NCI-H69 (cell line): ENCODE data around the gene TRAF4.
"Not testable (repeated sequence)": the region's sequence is repeated elsewhere in the genome, so short reads cannot be mapped to it uniquely, and the experiment has no call there.

ENCODE experiments used
- DNase-seq: peaks from one replicate; lab custom pipeline; 2025; lab: John Stamatoyannopoulos, UW

Gene TRAF4

DNA sequence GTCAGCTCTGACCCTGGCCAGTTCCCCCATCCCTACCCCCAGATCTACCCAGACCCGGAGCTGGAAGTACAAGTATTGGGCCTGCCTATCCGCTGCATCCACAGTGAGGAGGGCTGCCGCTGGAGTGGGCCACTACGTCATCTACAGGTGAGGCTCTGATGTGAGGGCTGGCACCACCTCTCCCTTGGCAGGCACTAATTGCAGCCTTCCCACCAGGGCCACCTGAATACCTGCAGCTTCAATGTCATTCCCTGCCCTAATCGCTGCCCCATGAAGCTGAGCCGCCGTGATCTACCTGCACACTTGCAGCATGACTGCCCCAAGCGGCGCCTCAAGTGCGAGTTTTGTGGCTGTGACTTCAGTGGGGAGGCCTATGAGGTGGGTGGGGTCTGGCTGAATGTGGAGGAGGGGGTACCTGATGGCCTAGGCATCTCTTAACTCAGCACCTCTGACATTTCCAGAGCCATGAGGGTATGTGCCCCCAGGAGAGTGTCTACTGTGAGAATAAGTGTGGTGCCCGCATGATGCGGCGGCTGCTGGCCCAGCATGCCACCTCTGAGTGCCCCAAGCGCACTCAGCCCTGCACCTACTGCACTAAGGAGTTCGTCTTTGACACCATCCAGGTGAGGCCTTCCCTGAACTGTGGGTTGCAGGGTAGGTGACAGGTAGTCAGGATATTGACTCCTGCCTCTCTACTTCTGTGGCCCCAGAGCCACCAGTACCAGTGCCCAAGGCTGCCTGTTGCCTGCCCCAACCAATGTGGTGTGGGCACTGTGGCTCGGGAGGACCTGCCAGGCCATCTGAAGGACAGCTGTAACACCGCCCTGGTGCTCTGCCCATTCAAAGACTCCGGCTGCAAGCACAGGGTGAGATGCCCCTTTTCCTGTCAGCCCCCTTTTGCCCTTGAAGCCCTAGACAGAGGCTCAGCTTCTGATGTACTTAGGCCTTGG is 4.3 kb downstream of the TRAF4 start:
- DNase-seq = no peak

DNA sequence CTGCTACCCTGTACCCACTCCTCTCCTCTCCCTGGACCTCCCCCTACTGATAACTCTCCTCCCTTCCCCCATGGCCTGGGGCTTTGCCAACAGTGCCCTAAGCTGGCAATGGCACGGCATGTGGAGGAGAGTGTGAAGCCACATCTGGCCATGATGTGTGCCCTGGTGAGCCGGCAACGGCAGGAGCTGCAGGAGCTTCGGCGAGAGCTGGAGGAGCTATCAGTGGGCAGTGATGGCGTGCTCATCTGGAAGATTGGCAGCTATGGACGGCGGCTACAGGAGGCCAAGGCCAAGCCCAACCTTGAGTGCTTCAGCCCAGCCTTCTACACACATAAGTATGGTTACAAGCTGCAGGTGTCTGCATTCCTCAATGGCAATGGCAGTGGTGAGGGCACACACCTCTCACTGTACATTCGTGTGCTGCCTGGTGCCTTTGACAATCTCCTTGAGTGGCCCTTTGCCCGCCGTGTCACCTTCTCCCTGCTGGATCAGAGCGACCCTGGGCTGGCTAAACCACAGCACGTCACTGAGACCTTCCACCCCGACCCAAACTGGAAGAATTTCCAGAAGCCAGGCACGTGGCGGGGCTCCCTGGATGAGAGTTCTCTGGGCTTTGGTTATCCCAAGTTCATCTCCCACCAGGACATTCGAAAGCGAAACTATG is 5.2 kb downstream of the TRAF4 start:
- no peak for DNase-seq

DNA sequence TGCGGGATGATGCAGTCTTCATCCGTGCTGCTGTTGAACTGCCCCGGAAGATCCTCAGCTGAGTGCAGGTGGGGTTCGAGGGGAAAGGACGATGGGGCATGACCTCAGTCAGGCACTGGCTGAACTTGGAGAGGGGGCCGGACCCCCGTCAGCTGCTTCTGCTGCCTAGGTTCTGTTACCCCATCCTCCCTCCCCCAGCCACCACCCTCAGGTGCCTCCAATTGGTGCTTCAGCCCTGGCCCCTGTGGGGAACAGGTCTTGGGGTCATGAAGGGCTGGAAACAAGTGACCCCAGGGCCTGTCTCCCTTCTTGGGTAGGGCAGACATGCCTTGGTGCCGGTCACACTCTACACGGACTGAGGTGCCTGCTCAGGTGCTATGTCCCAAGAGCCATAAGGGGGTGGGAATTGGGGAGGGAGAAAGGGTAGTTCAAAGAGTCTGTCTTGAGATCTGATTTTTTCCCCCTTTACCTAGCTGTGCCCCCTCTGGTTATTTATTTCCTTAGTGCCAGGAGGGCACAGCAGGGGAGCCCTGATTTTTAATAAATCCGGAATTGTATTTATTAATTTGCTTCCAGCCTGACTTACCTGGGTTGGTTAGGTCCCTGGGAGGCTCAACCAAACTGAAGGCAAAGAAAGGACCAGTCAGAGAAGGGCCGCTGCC is 5.8 kb downstream of the TRAF4 start:
- DNase-seq = no peak

DNA sequence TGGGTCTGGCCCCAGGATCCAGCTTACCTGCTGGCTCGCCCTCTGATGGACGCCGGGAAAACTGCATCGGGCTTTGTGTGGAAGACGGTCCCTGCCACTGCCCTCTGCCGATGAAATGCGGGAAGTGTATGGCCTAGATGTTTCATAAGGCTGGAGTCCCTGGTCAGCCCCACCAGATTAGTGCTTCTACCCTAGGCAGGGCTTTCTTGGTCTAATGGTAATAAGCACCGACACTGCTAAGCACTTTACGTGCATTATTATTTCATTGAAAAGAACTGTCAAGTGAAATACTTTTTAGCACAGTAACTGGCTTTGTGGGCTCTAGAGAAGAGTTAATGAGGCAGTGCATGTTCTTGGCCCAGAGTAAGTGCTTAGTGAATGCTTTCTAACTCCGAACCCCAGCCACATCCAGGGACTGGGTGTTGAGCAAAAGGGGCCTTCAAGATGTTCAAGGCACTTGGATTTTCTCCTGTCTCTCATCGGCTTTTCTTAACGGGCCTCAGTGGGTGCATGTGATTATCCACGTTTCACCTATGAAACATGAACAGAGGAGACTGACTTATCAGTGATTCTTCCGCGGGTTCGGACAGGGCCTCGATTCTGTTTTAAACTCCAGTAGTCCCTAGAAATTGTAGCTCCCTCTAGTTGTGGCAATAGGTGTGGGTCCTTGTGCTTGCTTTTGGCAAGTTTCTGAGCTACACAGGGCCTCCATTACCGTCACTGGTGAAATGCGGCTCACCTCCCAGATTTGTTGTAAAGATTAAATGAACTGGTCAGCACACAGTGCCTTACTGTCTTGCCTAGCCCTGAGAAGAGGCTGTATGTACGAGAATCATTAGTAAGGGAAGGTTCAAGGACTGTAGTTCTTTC is 6.6 kb downstream of the TRAF4 start:
- peak; percentile 94 for DNase-seq

DNA sequence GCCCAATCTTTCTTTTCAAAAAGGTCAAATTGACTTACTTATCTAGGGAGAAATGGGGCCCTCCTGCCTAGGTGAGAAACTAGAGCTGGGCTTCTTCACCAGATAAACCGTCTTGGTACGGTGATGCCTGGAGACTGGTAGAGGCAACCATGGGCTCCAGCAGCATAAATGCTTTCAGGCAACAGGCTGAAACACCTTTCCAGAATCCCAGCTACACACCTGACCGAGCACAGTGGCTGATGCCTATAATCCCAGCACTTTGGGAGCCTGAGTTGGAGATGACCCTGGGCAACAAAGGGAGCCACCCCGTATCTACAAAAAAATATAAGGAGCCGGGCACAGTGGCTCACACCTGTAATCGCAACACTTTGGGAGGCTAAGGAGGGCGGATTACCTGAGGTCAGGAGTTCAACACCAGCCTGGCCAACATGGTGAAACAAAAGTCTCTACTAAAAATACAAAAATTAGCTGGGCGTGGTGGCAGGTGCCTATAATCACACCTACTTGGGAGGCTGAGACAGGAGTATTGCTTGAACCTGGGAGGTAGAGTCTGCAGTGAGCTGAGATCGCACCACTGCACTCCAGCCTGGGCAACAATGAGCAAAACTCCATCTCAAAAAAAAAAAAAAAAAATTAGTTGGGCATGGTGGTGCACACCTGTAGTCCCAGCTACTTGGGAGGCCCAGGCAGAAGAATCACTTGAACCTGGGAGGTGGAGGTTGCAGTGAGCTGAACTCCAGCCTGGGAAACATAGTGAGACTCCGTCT is 8.0 kb downstream of the TRAF4 start:
- DNase-seq = no peak

DNA sequence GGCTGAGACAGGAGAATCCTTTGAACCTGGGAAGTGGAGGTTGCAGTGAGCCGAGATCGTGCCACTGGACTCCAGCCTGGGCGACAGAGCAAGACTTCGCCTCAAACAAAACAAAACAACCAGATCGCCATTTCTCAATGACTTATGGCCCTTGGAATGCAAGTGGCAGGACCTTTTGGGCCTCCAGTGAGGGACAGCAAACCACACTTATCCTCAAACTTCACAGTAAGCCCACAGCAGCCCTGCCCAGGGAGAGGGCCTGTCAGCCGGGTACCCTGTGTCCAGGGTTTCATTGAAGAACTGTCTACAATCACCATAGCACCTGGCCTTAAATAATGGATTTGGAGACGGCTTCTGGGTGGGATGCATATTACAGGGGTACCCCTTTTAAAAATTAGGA is 11.7 kb downstream of the TRAF4 start:
- DNase-seq = no peak

DNA sequence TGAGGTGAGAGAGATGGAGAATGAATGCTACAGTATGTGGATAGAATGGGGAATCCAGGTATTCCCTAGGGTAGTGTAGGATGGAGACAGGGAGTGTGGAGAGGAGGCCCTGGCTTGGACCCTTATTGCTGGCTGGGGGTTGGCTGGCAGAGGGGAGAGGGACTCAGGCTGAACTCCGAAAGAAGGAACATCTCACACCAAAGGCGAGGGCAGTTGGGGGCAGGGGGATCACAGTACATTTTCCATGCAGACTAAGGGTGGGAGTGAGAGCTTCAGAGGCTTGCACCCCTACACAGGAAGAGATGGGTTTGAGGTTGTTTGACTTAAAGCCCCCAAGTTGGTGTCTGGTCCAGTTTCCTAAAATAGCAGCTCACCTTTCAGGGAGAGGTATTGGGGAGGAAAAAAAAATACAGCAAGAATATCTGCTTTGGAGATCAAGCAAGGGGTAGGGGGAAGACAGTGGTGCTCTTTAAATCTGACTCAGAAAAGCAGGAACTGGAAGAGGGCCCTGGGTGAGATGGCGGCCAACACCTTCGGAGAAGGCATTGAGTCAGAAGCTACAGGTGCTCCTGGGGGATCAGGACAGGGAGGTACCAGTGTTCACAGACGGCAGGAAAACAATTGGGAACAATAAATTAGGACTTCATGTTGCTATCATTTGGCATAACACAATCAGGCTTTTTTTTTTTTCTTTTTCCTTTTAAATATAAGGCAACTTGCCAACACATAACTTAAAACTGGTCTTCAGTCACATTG is 12.4 kb downstream of the TRAF4 start:
- DNase-seq = no peak

DNA sequence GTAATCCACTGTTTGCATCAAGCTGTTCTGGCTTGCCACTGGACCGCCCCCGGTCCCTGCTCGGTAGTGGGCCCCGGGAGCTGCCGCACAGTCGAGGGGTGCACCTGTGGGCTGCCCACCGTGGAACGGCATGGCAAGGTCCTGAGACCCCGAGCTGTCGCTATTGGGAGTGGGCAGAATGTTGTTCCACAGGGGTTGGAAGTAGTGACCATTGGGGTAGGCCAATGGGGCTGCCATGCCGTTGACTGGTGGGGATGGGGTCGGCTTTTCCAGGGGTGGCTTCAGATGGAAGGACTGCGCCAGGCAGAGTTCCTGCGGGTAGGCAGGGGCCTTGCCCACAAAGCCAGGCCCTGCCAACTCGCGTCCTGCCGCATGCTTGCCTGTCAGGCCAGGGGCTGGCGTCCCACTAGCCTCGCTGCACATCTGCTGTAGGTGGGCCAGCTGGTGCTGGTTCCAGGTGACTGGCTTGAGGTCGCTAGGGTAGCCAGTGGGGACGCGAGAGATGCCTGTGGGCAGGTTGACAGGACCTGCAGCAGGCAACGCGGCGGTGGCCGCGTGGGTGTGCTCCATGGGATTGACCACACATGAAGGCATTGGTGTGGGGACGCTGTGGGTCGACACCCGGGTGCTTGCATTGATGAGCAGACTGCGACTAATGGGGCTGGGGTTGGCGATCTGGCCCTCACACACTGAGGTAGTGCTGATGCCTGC is 14.8 kb downstream of the TRAF4 start:
- DNase-seq = no peak

DNA sequence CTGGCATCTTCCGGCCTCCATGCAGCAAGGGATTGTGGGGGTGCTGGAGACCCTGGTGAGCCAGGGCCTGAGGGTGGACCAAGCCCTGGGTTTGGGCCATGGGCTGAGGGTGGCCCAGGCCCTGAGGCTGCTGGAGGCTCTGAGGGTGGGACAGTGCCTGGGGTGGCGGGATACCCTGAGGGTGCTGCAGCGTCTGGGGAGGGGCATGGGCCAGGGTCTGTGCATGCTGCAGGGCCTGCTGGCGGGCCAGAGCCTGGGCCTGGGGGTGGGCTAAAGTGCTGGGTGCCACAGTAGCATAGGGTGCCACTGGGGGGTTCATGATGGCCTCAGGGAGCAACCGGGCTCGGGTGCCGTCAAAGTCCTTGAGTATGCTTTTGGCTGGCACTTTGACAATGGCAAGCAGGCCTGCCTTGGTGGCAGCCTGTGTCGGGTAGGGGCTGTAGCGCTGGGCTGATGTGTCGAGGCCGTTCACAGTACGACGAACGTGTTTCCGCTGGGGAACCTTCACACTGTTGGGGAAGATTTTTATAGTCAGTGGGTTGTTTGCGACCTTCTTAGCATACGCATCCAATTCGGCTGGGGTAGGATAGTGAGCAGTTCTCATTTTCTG is 15.6 kb downstream of the TRAF4 start:
- no peak for DNase-seq

DNA sequence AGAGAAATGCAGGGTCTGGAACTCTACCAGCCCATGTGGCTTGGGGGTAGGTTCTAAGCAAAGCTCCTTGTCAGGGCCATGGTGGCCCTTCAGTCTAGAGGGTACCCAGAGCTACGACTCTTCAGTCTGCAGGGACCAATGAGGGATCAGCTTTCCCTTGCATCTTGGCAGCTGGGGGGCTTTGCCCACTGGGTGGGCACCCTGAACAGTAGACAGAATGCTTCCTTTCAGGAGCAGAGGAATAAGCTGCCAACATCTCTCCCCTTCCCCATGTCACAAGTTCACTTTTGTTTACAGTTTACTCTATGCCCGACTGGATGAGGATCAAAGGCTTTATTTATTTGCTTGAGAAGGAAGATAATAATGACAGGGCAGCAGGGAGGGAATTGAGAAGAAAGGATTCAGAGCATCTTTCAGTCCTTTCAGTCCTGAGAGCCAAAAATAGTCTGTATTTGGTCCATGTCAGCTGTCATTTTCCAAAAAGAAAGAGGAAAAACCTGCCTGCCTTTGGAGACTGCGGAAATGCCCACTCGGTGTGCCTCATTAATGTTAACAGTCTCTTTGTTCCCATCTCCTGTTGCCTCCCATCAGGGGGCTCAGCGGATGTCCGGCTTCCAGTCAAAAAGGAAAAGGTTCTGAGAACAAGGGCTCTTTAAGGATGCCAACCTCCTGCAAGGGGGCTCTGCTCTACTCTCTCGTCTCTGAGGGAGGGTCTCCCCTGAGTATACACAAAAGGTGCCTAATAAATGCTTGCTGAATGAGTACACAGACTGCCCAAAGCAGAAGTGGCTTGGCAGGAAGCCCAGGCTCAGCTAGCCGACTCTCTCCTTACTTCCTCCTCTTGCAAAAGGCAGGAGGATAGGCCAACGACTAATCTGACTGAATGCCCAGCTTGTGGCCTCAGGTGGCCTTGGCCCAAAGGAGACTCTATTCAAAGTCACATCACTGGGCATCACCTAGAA is 17.1 kb downstream of the TRAF4 start:
- DNase-seq = peak; percentile 92

DNA sequence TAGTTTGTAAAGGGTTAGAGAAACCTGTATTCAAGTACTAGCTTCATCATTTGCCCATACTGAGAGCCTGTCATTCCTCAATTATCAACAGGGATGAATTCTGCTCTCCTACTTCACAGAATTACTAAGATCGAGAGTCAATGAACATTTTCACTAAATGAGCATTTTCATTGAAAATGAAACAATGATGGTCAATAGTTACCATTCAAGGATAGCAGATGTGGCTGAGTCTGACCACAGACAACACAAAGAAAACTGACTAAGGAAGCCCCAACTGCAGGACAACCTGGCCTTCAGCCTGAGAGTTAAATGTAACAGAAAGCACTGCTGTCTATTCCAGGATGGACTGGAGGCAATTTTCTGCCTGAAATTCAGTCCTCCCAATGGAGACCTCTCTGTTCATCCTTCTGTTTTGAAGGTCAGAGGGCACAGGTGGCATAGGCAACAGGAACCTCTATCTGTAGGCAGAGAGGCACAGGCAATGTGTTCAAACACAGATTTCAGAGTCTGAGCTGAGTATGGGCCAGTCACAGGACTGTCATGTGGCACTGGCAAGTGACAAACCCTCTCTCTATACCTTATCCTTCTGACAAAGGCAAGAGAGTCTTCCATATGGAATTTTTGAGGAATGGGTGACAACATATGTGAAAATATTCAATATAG is 19.5 kb downstream of the TRAF4 start:
- no peak for DNase-seq

DNA sequence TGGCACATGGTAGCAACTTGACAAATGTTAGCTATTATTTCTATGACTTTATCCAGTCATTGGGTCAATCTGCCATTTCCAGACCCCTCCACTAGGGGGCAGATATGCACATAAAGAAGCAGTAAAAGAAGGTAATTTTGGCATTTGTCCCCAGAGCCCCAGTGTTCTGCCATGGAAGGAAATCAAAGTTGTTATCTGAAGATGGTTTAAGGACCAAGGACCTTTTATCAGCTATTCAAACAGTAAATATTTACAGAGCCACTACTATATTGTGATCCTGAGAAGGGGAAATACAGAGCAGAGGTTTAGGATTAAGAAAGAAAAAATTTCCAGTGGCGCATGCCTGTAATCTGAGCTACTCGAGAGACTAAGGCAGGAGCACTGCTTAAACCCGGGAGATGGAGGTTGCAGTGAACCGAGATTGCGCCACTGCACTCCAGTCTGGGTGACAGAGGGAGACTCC is 20.0 kb downstream of the TRAF4 start:
- peak; percentile 80 for DNase-seq

DNA sequence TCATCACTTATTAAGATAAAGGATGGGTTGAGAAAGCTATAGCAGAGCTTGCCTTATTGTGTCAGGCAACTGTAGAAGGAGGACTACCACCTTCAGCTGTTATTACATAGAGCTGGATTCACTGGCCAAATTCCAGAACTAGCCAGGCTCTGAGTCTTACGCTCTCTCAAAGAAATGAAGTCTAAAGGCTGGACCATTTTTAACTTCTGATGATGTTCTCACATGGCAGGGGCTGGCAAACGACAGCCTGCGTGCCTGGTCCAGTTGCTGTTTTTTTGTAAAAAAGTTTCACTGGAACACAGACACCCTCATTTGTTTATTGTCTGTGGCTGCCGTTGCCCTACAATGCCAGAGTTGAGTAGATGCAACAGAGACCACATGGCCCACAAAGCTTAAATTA is 21.2 kb downstream of the TRAF4 start:
- DNase-seq = no peak

DNA sequence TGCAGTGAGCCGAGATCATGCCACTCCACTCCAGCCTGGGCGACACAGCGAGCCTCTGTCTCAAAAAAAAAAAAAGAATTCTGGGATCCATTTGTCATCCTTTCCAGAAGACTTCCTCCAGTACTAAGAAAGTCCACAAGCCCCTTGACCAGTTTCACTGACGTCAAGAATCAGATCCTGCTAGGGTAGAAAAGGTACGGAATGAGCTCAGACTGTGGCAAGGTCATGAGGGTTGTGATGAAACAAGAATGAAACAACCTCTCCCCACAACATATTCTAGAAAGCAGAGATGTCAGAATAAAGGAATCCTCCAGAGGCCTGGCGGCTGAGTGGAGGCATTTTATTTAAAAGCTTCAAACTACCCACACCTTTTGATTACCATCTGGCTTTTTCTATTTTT is 29.9 kb downstream of the TRAF4 start:
- DNase-seq = no peak

DNA sequence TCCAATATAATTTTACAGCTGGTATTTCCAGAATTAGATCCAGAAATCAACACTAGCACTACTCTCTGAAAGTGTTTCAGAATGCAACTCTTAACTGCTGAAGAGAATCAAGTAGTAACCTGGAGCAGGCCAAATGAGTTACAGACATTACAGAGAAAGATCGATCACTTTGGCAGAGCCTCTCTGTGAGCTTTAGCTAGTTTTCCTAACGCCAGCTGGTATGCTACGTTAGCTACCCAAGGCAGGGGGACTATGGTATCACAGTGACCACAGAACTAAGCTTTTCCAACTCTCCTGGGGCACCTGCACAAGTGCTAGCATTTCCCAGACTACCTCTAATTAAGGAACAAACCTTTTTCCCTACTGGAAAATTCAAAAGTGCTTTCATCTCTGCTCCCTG is 30.4 kb downstream of the TRAF4 start:
- no peak for DNase-seq

DNA sequence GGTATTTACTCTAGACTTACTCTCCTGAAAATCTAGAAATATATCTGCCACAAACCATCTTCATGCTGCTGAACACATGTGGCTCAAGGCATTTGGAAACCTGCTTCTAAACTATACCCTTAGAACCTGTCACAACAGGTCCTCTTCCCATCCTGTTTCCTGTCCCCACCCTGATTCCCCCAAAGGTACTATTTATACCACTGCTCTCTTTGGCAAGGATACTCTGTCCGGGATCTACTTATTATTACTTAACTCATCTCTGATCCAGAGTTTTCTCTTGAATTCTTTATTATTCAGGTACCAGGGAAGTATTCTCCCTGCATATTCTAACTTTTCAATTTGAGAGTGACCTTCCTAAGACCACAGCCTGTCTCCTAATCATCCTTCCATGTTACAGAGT is 33.4 kb downstream of the TRAF4 start:
- peak; percentile 33 for DNase-seq

DNA sequence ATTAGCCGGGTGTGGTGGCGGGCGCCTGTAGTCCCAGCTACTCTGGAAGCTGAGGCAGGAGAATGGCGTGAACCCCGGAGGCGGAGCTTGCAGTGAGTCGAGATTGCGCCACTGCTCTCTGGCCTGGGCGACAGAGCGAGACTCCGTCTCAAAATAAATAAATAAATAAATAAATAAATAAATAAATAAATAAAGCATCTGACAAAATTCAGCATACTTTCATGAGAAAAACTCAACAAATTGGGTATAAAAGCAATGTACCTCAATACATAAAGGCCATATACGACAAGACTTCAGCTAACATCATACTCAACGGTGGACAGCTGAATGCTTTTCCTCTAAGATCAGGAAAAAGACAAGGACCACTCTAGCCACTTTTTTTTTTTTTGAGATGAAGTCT is 35.8 kb downstream of the TRAF4 start:
- DNase-seq = not testable (repeated sequence)
